GM19351 (cell line): ENCODE data around the gene ARIH1.

Experiments used
- ATAC-seq: cut with Tn5 transposase; IDR thresholded peaks from one replicate; pipeline ENCODE4 v1.9.1; 2021; ENCODE audit warnings: mild to moderate bottlenecking, moderate library complexity; ENCODE audit not compliant: unreplicated experiment

ARIH1 gene

DNA sequence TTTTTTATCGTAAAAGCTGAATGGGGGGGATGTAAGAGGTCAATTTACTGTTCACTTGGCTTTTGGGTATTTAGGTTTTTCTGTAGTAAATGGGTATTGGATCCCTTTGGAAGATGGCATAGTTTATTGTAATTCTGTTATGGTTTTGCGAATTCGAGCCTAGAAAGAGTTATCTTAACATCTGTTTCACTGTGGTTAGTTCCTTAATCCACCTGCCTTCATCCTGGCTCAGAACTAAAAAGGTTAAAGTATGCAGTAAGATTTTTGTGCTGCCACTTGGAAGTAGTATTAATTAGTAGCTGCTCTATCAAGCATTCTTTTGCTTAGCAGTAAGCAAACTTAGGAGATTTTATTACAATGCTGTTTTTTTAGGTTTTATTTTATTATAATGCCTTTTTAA, 62.4 kb downstream of the ARIH1 start:
- no peak for ATAC-seq

DNA sequence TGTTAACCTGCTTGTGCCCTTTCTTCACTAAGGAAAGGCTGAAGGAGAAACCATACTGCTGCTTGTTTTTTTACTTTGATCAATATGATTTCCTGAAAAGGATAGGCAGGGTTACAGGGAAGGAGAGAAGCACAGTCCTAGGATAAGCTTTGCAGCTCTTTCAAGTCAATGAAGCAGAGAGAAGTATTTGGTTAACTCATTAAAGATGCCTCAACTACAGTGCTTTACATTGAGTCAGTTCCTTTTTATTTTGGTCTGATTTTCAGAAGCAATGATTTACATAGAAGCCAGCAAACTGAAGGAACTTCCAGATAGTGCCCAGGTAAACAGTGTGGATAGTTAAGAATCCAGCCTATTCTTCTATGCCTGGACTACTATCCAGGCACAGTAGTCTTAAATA, 64.8 kb downstream of the ARIH1 start:
- ATAC-seq = no peak

DNA sequence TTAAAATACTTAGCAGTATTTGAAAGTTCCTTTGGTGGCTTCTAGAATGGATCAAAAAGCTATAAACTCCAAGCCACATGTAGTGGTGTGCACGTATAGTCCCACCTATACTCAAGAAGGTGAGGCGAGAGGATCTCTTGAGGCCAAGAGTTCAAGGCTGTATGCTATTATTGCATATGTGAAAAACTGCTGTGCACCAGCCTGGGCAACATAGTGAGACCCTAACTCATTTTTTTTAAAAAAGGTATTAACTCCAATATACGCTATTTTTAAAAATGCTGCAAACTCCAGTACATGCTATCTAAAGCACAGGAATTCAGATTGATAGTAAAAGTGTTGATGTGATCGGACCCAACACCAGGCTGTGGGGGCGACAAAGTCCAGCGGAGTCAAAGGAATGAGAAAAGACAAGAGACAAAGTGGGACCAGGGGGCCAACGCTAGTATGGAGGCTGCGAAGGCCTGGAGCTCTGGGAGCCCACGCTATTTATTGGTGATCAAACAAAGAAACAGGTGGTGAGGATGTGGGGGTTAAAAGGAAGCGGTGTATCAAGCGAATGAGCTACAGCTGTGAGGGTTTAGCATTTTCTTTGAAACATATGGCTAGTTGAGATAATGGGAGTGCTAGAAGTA, 66.6 kb downstream of the ARIH1 start:
- no peak for ATAC-seq

DNA sequence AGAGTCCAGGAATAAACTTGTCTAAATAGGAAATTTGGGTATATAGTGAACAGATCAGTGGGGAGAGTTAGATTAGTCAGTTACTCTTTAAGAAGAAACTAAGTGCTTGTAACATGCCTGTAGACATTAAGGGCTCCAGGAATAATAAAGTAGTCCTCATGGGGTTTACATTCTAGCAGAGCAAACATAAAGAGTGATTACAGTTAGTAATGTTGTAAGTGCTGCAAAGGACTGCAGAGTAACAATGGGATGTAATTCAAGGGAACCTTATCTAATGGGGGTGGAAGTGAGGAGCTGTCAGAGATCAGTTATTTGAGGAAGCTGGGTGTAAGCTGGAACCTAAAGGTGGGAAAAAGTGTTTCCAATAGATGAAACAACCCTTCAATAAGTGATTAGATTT, 67.5 kb downstream of the ARIH1 start:
- no peak for ATAC-seq

DNA sequence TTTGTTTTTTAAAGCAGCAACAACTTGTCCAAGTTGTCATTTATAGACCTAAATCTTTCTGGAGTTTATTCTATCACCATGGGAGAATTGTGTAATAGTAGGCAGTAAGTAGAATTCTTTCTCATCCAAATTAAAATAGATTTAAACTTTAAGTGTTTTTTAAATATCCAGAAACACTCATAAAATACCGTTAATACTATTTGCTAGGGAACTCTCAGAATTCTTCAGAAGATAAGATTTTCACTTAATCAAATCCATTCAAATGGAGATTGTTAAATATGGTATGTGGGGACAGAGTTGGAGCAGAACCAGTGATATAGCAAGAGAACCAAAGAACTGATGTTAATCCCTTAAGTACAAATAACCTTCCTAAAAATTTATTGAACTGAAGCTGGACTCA, 71.0 kb downstream of the ARIH1 start:
- ATAC-seq = no peak

DNA sequence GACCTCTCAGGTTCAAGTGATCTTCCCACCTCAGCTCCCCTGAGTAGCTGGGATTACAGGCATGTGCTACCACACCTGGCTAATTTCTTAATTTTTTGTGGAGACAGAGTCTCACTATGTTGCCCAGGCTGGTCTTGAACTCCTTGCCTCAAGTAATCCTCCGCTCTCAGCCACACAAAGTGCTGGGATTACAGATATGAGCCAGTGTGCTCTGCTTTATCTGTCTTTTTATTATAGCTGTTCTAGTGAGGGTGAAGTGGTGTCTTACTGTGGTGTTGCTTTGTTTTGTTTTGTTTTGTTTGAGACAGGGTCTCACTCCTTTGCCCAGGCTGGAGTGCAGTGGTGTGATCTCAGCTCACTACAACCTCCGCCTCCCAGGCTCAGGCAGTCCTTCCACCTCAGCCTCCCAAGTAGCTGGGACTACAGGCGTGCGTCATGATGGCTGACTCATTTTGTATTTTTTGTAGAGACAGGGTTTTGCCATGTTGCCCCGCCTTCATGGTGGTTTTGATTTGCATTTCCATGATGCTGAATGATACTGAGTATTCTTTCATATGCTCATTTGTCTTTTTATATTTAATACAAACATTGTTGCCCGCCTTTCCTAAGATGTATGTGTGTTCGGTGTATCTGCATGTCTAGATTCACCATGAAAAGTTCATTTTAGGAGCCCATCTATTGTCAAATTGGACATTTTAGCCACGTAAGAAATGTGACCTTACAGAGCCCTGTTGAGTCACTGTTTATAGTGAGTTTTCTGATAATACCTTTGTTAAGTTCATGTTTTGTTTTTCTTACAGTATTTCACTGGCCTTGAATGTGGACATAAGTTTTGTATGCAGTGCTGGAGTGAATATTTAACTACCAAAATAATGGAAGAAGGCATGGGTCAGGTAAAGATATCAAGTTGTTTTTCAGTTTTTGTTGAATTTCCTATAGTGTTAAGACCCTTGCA, 80.6 kb downstream of the ARIH1 start:
- ATAC-seq = no peak

DNA sequence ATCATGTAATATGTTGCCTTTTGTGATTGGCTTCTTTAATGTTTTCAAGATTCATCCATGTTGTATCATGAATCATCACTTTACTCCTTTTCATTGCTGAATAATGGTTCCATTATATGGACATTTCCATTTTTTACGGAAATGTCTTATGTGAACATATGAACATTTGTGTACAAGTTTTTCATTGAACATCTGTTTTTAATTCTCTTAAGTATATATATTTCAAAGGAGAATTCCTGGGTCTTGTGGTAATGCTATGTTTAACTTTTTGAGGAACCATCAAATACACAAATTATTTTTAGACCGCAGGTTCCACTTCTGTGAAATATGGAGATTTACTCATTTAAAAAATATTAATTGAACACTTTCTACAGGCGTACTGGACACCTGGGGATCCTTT, 85.7 kb downstream of the ARIH1 start:
- ATAC-seq = no peak

DNA sequence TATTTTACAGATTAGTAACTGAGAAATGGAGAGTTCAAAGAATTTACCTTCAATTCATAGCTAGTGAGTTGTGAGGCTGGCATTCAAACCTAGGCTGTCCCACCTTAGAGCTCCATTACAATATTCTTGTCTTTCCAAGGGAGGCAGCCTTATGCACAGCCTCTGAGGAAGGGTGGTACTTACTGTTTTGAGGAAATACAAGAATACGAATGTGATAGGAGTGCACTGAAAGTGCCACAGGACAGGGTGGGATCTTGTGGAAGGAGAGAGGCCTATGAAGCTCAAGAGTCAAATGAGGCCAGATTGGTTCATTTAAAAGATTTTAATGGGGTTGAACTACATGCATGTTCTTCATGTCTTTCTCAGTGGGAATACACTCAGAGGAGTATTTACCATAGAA, 86.3 kb downstream of the ARIH1 start:
- no peak for ATAC-seq

DNA sequence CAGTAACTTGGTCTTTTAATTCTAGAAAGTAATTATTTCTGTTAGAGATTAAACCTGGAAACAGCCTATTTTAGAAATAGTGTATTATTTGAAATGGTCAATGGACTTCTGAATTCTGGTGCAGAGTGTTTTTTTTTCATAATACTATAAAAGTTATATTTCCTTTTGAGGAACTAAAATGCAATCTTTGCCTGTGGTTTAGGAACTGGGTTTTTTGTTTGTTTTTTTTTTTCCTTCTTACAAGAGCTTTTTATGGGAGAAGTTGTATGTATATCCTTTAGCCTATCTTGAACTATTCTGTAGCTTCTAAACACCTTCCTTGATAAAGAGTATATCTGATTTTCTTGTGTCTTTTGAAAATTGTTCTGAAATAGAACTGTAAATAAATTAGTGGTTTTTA, 88.3 kb downstream of the ARIH1 start:
- no peak for ATAC-seq

DNA sequence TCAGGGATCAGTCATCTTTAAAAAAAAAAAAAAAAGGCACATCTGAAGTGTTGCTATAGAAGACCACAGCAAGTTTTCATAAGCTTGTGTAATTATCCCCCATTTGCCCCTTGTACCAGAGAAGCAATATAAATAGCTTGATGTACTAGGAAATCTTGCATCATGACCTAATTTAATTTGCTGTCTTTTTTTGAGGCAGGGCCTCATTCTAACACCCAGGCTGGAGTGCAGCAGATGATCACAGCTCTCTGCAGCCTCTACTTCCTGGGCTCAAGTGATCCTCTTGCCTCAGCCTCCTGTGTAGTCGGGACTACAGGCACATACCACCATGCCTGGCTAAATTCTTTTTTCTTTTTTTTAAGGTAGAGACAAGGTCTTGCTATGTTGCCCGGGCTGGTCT, 88.7 kb downstream of the ARIH1 start:
- no peak for ATAC-seq

DNA sequence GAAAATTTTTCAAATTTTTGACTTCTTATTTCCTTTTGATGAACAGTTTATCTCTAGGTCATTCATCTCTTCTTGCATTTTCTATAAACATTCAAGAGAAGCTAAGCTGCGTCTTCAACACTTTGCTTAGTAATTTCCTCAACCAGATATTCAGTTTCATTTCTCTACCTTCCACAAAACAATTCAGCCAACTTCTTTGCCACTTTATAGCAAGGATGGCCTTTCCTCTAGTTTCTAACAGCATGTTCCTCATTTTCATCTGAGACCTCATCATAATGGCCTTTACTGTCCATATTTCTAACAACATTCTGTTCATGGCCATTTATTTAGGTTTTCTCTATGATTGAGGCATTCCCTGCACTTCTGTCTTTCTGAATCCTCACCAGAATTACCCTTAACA, 90.0 kb downstream of the ARIH1 start:
- ATAC-seq = no peak

DNA sequence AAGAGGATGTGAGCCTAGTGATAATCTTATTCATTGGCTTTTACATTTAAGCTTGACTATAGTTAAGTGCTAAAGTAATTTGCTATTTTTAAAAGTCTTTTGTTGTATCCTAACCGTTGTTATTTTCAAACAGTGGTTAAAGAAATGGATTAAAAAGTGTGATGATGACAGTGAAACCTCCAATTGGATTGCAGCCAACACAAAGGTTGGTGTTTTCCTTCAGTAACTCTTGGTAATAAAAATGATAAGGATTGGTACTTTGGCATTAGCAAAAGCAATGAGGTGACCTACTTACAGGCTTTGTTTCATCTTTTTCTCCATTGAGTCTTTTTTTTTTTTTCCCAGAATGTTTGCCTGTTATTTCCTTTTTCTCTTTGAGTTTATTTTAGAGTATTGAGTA, 92.8 kb downstream of the ARIH1 start:
- no peak for ATAC-seq

DNA sequence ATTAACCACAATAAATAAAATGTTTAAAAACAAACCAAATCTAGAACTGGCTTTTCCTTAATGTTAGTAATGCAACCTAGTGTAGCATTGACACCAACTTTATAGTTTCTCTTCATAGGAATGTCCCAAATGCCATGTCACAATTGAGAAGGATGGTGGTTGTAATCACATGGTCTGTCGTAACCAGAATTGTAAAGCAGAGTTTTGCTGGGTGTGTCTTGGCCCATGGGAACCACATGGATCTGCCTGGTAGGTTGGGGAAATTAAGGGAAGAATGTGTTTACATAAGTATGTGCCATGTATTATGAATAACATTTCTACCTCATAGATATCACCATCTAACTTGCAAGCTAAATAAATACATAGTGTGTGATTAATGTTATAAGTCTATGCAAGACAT, 95.9 kb downstream of the ARIH1 start:
- no peak for ATAC-seq

DNA sequence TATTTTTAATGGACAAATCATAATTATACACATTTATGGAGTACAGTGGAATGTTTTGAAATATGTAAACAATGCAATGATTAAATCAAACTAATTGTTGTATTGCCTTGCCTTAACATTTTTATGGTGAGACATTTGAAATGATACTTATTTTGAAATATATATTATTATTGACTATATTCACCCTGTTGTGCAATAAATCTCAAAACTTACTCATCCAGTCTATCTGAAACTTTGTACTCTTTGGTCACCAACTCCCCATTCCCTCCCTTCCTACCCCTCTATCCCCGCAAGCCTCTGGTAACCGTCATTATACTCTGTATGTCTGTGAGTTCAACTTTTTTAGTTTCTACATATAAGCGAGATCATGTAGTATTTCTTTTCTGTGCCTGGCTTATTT, 105.7 kb downstream of the ARIH1 start:
- no peak for ATAC-seq

DNA sequence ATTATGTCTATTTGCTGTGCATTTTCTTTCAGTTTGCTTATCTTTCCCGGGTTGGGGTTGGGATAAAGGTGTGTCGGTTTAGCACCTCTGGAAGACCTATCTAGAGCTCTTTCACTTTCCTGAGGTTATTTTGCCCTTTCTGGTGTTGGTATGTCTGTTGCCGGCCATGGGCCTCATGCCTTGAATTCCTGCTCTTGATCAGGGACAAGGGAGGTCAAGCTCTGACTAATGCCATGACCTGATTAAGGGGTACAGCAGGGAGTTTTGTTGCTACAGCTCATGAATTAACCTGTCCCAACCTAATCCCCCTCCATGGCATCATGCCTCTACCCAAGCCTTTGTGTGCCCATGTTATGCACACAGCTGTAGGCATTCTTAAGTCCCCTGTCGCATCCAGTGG, 109.9 kb downstream of the ARIH1 start:
- no peak for ATAC-seq

DNA sequence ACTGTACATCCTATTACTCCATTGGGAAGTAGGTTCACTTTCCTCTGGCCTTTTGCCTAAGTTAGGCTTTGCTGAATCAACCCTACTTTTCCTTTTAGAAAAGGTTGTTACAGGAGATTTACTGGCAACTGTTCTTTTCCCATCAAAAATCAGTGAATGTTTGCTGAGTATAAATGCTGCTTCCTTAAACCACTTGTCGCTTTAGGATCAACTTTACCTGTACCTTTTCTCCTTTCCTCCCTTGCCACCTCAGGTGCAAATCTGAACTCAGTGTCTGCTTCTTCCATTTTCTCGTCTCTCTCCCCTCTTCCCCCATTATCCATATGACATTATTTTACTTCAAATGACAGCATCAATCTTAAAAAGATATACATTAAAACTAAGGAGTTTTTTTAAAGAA, 110.9 kb downstream of the ARIH1 start:
- no peak for ATAC-seq

DNA sequence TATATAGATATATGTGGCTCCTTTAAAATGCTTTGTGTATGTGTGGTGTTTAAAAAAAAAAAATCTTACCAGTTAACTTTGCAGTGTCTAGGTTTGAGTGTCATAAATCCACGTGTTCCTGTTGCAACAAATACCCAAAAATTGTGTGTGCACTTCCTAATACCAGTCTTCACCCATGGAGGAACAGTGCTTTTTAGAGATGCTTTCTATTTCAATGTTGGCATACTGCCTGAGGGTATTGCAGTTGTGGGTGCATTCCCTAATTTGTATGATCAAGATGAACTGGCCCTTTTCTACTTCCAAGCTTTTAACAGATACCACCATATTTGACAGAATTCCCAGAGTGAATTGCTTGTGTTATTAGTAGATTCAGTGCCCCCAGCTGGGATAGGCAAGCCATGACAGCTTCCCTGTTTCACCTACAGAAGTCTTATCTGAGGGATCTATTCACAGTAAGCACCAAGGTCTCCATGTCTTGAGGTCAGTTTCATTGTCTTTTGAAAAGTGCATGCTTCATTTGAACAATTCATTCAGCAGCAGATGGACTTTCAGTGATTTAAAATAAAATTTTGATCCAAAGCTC, 111.4 kb downstream of the ARIH1 start:
- no peak for ATAC-seq

DNA sequence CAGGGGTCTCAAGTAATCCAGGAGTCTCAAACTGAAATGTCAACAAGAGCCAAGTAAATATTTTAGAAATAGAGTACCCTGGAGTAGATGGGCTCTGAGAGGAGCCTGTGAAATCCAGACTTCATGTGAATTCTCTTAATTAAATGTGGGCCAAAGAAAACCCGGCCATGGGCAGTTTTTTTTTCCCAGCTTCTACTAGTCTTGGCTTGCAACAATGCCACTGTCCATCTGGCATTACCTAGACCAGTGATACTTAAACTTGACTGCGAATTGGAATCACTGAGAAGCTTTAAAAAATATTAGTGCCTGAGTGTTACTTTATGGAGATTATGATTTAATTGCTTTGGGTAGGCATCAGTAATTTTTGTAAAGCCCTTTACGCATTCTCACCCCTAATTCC, 114.0 kb downstream of the ARIH1 start:
- ATAC-seq = no peak

DNA sequence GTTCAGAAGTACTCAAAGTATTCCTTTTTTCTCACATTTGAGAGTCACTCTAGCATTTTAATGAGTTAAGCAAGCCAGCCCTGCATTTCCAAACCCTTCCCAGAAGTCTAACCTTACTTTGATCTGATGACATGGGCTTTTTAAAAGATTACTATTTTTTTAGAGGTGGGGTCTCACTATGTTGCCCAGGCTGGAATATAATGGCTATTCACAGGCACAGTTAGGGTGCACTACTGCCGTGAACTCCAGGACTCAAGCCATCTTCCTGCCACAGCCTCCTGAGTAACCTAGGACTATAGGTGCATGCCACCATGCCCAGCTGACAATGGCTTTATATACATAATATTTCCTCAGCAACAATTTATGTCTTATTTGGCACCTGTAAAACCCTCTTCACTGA, 116.3 kb downstream of the ARIH1 start:
- ATAC-seq = no peak

DNA sequence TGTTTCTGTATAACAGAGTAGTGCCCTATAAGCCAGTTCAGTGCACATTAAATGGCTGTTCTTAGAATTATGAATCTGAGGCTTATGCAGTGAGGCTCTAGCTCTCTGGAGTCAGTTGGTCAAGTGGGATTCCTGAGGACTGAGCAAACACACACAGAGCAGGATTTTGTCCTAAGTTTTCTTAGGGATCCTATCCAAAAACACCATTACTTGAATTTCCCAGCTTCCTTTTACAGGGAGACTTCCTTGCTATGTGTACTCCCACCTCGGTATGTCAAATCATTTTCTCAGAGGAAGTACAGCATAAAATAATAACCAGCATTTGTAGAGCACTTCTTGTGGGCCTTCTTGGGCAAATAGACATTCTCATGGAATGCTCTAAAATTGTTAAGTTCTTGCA, 117.2 kb downstream of the ARIH1 start:
- ATAC-seq = no peak

DNA sequence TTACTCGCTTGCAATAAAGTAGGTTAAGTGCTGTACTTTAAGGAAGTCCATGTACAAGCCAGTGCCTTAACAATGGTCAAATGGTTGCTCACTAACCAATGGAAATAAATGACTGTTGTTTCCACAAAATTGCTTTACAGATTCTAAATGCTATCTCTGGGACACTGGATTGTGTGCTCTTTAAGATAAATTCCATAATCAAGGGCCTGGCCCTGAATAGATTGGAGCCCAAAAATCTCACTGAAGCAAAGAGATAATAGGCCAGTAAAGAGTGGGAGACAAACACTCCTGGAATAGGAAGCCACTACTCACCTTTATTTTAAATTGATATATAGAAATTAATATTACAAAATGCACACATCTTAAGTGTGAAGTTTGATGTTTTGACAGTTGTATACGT, 118.0 kb downstream of the ARIH1 start:
- ATAC-seq = no peak

DNA sequence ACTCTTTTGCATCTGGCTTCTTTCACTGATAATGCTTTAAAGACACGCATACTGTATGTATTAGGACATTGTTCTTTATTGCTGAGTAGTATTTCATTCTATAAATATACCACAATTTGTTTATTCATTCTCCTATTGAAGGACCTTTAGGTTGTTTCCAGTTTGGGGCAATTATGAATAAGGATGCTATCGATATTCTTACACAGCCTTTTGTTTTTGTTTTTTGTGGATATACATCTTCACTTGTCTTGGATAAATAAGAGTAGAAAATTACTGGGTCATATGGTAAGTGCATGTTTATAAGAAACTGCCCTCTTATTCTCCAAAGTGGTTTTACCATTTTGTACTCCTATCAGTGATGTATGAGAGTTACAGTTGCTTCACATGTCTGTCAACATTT, 118.5 kb downstream of the ARIH1 start:
- ATAC-seq = no peak
